ENCODE data around the gene RALGAPB. TPM values are rescaled to one million over a fixed set of nuclear protein-coding genes. Genes with fewer than 3 reads are reported as not detected.

Gene RALGAPB
- total and polyA plus RNA-seq, 2 of the 13 experiments (the other 11 are each of a cell fraction or from before 2014, with no cell fraction given): 17.6 to 30.6 TPM

DNA sequence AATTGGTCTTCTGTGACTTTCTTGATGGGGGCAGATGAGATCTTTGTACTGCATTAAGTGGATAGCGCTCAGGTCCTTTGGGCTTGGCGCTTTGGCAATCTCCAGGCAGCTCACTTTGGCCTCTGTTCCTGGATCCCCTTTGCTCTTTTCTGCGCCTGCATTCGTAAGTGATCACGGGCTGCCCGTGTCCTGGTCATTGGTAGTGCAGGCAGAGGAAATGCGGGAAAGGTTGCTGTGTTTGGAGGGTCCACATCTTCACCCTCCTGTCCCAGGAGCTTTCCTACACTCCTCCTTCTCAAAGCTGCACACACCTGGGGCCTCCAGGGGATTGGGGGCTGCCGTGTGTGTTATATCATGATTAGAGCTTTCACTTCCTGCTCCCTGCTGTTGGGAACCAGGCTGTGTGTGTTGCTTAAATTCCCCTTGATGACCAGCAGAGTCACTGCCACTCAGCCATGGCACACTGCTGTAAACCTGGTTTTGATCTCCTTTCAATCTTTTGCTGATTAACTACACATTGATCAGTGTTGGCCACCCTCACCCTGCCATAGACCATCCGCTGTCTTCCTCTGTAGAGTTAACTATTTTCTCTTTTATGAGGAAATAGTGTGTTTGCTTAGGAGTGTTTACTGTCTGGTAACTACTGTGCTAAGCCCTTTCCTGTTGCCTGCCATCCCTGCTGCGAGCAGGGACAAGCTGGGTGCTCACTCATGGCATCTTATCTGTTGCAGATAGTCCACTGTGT is 24.5 kb upstream of the RALGAPB start (continued):
- TF ChIP-seq RXRA (CRISPR knock-in tag; IDR thresholded peaks at IDR 0.05) (no peak; the same call in 1 of the 2 replicates), SMAD9 (CRISPR knock-in tag; IDR thresholded peaks at IDR 0.05) (0 out of 2 replicates have a peak, but pooled peaks have one; percentile 47), HOXA9 (CRISPR knock-in tag; IDR thresholded peaks at IDR 0.05; ENCODE audit: borderline replicate concordance) (no peak), NR3C1 (CRISPR knock-in tag; IDR thresholded peaks at IDR 0.05) (no peak), KLF12 (CRISPR knock-in tag; IDR thresholded peaks at IDR 0.05; ENCODE audit: borderline replicate concordance) (no peak), SRY (CRISPR knock-in tag; IDR thresholded peaks at IDR 0.05) (no peak), ZNF274 (CRISPR knock-in tag; IDR thresholded peaks at IDR 0.05) (no peak; the same call in 1 of the 2 replicates), GABPA (IDR thresholded peaks at IDR 0.05; ENCODE audit: low read depth, low read length) (no peak), GABPA (CRISPR knock-in tag; IDR thresholded peaks at IDR 0.05; ENCODE audit: low read depth) (peak; percentile 59; the same call in 1 of the 2 replicates), MXD4 (CRISPR knock-in tag; IDR thresholded peaks at IDR 0.05) (peak; percentile 60; the same call in 1 of the 2 replicates), POLR2AphosphoS2 (IDR thresholded peaks at IDR 0.05; ENCODE audit: low read depth, low read length) (no peak), SP1 (IDR thresholded peaks at IDR 0.05) (no peak), SP1 (CRISPR knock-in tag; IDR thresholded peaks at IDR 0.05) (no peak), KDM3A (CRISPR knock-in tag; IDR thresholded peaks at IDR 0.05; ENCODE audit: low read depth) (no peak), ZNF766 (CRISPR knock-in tag; IDR thresholded peaks at IDR 0.05; ENCODE audit: borderline replicate concordance) (no peak), PAXIP1 (CRISPR knock-in tag; conservative IDR thresholded peaks at IDR 0.05) (peak; percentile 73)
- TF ChIP-seq, protein P1, sequence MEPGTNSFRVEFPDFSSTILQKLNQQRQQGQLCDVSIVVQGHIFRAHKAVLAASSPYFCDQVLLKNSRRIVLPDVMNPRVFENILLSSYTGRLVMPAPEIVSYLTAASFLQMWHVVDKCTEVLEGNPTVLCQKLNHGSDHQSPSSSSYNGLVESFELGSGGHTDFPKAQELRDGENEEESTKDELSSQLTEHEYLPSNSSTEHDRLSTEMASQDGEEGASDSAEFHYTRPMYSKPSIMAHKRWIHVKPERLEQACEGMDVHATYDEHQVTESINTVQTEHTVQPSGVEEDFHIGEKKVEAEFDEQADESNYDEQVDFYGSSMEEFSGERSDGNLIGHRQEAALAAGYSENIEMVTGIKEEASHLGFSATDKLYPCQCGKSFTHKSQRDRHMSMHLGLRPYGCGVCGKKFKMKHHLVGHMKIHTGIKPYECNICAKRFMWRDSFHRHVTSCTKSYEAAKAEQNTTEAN (CRISPR knock-in tag; conservative IDR thresholded peaks at IDR 0.05): no peak
- TF ChIP-seq, protein P2, sequence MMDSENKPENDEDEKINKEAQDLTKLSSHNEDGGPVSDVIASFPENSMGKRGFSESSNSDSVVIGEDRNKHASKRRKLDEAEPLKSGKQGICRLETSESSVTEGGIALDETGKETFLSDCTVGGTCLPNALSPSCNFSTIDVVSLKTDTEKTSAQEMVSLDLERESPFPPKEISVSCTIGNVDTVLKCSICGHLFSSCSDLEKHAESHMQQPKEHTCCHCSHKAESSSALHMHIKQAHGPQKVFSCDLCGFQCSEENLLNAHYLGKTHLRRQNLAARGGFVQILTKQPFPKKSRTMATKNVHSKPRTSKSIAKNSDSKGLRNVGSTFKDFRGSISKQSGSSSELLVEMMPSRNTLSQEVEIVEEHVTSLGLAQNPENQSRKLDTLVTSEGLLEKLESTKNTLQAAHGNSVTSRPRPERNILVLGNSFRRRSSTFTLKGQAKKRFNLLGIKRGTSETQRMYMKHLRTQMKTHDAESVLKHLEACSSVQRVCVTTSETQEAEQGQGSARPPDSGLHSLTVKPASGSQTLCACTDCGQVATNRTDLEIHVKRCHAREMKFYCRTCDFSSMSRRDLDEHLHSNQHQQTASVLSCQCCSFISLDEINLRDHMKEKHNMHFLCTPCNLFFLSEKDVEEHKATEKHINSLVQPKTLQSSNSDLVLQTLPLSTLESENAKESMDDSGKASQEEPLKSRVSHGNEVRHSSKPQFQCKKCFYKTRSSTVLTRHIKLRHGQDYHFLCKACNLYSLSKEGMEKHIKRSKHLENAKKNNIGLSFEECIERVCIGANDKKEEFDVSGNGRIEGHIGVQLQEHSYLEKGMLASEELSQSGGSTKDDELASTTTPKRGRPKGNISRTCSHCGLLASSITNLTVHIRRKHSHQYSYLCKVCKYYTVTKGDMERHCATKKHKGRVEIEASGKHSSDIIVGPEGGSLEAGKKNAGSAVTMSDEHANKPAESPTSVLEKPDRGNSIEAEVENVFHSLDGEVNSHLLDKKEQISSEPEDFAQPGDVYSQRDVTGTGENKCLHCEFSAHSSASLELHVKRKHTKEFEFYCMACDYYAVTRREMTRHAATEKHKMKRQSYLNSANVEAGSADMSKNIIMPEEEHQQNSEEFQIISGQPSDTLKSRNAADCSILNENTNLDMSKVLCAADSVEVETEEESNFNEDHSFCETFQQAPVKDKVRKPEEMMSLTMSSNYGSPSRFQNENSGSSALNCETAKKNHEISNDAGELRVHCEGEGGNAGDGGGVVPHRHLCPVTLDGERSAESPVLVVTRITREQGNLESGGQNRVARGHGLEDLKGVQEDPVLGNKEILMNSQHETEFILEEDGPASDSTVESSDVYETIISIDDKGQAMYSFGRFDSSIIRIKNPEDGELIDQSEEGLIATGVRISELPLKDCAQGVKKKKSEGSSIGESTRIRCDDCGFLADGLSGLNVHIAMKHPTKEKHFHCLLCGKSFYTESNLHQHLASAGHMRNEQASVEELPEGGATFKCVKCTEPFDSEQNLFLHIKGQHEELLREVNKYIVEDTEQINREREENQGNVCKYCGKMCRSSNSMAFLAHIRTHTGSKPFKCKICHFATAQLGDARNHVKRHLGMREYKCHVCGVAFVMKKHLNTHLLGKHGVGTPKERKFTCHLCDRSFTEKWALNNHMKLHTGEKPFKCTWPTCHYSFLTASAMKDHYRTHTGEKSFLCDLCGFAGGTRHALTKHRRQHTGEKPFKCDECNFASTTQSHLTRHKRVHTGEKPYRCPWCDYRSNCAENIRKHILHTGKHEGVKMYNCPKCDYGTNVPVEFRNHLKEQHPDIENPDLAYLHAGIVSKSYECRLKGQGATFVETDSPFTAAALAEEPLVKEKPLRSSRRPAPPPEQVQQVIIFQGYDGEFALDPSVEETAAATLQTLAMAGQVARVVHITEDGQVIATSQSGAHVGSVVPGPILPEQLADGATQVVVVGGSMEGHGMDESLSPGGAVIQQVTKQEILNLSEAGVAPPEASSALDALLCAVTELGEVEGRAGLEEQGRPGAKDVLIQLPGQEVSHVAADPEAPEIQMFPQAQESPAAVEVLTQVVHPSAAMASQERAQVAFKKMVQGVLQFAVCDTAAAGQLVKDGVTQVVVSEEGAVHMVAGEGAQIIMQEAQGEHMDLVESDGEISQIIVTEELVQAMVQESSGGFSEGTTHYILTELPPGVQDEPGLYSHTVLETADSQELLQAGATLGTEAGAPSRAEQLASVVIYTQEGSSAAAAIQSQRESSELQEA (CRISPR knock-in tag; IDR thresholded peaks at IDR 0.05; ENCODE audit: not compliant biosample characterization): peak; percentile 59
